ENCODE data around the gene NUMB.
"Not testable (repeated sequence)": the region's sequence is repeated elsewhere in the genome, so short reads cannot be mapped to it uniquely, and the experiment has no call there.

The NUMB gene

GRCh38 chr14:73313151-73313550, 145.2 kb downstream of the NUMB start:
- no peaks in the 10 kb centered on the region for H3K9me3 Mint-ChIP-seq
- H3K27me3 Mint-ChIP-seq (ENCODE audit: low read depth) = no peaks in the 10 kb centered on the region
- H3K4me3 Mint-ChIP-seq = no peak overlapping the region
- no peak for TF ChIP-seq CTCF (IDR thresholded peaks at IDR 0.05; ENCODE audit: unreplicated experiment in 3 of 3)
- H3K27ac Mint-ChIP-seq = no peak overlapping the region
- H3K4me1 Mint-ChIP-seq = peaks cover 5% of the 10 kb centered on the region
- peaks cover 6% of the 10 kb centered on the region for H3K36me3 Mint-ChIP-seq (ENCODE audit: low read depth)

GRCh38 chr14:73312687-73313086, 145.7 kb downstream of the NUMB start:
- TF ChIP-seq CTCF (IDR thresholded peaks at IDR 0.05; ENCODE audit: unreplicated experiment in 3 of 3) = no peak
- H3K36me3 Mint-ChIP-seq (ENCODE audit: low read depth) = peaks cover 9% of the 10 kb centered on the region
- no peak overlapping the region for H3K4me3 Mint-ChIP-seq
- H3K9me3 Mint-ChIP-seq = no peaks in the 10 kb centered on the region
- H3K27ac Mint-ChIP-seq = no peak overlapping the region
- no peaks in the 10 kb centered on the region for H3K27me3 Mint-ChIP-seq (ENCODE audit: low read depth)
- no peaks in the 10 kb centered on the region for H3K4me1 Mint-ChIP-seq

DNA sequence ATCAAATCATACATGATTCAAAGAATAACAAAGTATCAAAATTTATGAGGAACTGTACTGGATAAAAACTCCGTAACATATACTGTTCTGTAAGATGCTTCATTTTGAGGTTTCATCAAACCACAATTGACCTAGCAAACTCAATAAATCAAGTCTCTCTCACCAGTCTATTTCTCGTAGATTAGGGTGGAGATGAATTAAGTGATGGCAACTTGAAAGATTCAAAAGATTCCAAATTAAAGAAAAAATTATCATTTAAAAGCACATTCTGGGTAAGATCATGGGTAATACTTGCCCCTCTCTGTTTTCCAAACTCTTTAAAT, 146.7 kb downstream of the NUMB start:
- H3K9me3 Mint-ChIP-seq = no peaks in the 10 kb centered on the region
- no peak for TF ChIP-seq CTCF (IDR thresholded peaks at IDR 0.05; ENCODE audit: unreplicated experiment in 3 of 3)
- peak overlapping the region in 2 of 3 experiments; percentile 1 to 20 for H3K27ac Mint-ChIP-seq
- H3K4me3 Mint-ChIP-seq = no peak overlapping the region
- H3K4me1 Mint-ChIP-seq = no peaks in the 10 kb centered on the region
- no peaks in the 10 kb centered on the region for H3K27me3 Mint-ChIP-seq (ENCODE audit: low read depth)
- peaks cover 11% of the 10 kb centered on the region for H3K36me3 Mint-ChIP-seq (ENCODE audit: low read depth)

DNA sequence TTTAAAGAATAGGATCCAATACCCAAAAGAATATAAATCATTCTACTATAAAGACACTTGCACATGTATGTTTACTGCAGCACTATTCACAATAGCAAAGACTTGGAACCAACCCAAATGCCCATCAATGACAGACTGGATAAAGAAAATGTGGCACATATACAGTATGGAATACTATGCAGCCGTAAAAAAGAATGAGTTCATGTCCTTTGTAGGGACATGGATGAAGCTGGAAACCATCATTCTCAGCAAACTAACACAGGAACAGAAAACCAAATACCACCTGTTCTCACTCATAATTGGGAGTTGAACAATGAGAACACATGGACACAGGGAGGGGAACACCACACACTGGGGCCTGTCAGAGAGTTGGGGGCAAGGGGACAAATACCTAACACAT, 149.1 kb downstream of the NUMB start:
- H3K27ac Mint-ChIP-seq; H3K27me3 Mint-ChIP-seq (ENCODE audit: low read depth); H3K4me3 Mint-ChIP-seq; H3K9me3 Mint-ChIP-seq; H3K4me1 Mint-ChIP-seq: not testable (repeated sequence)
- peaks cover 16% of the 10 kb centered on the region for H3K36me3 Mint-ChIP-seq (ENCODE audit: low read depth)

DNA sequence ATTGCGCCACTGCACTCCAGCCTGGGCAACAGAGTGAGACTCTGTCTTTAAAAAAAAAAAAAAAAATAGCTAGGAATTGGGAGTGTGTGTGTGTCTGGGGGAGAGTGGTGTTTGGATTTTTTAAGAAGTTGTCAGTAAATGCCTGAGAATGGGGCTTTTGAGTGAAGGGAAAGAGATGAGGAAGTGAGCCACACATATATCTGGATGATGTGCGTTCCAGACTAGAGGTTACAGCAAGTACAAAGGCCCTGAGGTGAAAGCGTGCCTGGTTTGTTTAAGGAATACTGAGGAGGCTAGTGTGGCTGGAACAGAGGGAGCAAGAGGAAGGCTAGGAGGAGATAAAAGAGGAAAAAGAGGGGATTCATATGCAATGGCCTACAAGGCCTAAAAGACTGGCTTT, 151.1 kb downstream of the NUMB start:
- Mint-ChIP-seq H3K9me3 (no peaks in the 10 kb centered on the region), H3K27ac (no peak overlapping the region), H3K27me3 (ENCODE audit: low read depth) (no peaks in the 10 kb centered on the region), H3K36me3 (ENCODE audit: low read depth) (peaks cover 16% of the 10 kb centered on the region), H3K4me1 (no peaks in the 10 kb centered on the region), H3K4me3 (no peak overlapping the region)
- TF ChIP-seq CTCF (IDR thresholded peaks at IDR 0.05; ENCODE audit: unreplicated experiment in 3 of 3) = no peak

- Mint-ChIP-seq H3K36me3 (ENCODE audit: low read depth) (peaks cover 16% of the 10 kb centered on the region), H3K4me3 (no peak overlapping the region), H3K27me3 (ENCODE audit: low read depth) (no peaks in the 10 kb centered on the region), H3K4me1 (no peaks in the 10 kb centered on the region), H3K27ac (no peak overlapping the region), H3K9me3 (no peaks in the 10 kb centered on the region)
- TF ChIP-seq CTCF (IDR thresholded peaks at IDR 0.05; ENCODE audit: unreplicated experiment in 3 of 3) = no peak
These were observed 152.8 kb downstream of the NUMB start for GRCh38 chr14:73305499-73305898.

Measured in nephron (organoid).